Measurements from ENCODE around the gene ARHGAP35.

- TF ChIP-seq CTCF (IDR thresholded peaks at IDR 0.05), result no peak
- no peak for TF ChIP-seq POLR2A (IDR thresholded peaks at IDR 0.05)
- TF ChIP-seq EP300 (IDR thresholded peaks at IDR 0.05; ENCODE audit: low read depth), result no peak
- TF ChIP-seq POLR2AphosphoS5 (IDR thresholded peaks at IDR 0.05), result no peak
Measured at GRCh38 chr19:46868025-46868802, 7.4 kb downstream of the ARHGAP35 start.

All from transverse colon (tissue), 4 donors.